ENCODE measurements around the gene GRID1. TPM values are rescaled to one million over a fixed set of nuclear protein-coding genes. Genes with fewer than 3 reads are reported as not detected.
"Not testable (repeated sequence)": the region's sequence is repeated elsewhere in the genome, so short reads cannot be mapped to it uniquely, and the experiment has no call there.

Gene GRID1
- total RNA-seq, 1 experiment from 2014 or later = not detected

DNA sequence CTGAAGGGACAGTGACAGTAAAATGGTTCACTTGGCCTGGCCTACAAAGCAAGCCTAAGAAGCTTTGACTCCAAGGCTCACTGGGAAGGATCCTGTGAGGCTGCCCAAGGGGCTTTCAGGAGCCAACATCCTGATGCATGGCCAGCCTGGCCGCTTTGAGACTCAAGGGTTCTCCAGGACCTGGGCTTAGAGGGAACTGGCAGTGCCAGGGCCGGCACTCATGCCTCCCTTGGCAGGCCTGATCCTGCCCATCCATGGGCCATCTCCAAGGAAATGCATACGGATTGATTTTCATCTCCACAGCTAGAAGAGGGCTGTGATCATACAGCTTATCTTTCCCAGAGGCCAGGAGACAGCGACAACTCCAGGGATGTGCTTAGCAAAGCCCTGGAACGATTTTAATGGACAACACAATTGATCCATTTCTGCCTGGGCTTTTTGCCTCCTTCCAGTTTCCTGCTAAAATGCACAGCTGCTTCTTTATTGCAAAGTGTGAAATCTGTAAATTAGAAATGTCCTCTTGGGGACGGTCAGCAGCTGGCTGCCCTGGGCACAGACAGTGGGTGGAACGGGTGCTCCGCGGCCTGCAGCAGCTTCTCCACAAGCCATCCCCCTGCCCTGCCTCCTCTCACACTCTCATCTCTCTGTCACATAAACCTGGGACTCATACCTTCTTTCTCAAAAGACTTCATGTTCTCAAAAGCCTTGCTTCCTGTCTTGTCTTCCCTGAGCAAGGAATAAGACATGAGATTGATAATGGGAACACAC lies 288.5 kb downstream of the GRID1 start:
- TF ChIP-seq, protein P1, sequence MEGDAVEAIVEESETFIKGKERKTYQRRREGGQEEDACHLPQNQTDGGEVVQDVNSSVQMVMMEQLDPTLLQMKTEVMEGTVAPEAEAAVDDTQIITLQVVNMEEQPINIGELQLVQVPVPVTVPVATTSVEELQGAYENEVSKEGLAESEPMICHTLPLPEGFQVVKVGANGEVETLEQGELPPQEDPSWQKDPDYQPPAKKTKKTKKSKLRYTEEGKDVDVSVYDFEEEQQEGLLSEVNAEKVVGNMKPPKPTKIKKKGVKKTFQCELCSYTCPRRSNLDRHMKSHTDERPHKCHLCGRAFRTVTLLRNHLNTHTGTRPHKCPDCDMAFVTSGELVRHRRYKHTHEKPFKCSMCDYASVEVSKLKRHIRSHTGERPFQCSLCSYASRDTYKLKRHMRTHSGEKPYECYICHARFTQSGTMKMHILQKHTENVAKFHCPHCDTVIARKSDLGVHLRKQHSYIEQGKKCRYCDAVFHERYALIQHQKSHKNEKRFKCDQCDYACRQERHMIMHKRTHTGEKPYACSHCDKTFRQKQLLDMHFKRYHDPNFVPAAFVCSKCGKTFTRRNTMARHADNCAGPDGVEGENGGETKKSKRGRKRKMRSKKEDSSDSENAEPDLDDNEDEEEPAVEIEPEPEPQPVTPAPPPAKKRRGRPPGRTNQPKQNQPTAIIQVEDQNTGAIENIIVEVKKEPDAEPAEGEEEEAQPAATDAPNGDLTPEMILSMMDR (IDR thresholded peaks at IDR 0.05; ENCODE audit: unreplicated experiment) = no peak
- DNase-seq = no peak
- Mint-ChIP-seq H3K4me3 (ENCODE audit: low read depth, unreplicated experiment) (no peak overlapping the region), H3K36me3 (ENCODE audit: insufficient read depth, unreplicated experiment) (no peaks in the 10 kb centered on the region), H3K4me1 (ENCODE audit: low read depth, unreplicated experiment) (no peaks in the 10 kb centered on the region), H3K9me3 (ENCODE audit: low read depth, unreplicated experiment) (no peaks in the 10 kb centered on the region), H3K27ac (ENCODE audit: unreplicated experiment) (no peak overlapping the region), H3K27me3 (ENCODE audit: unreplicated experiment) (peaks cover 36% of the 10 kb centered on the region)
- intact Hi-C loops (cut with micrococcal nuclease; ENCODE audit: unreplicated experiment) = no loop called here
- BruUV-seq (replicated peaks) = no TSS peak
- CTCF ChIA-PET = no interaction called here

DNA sequence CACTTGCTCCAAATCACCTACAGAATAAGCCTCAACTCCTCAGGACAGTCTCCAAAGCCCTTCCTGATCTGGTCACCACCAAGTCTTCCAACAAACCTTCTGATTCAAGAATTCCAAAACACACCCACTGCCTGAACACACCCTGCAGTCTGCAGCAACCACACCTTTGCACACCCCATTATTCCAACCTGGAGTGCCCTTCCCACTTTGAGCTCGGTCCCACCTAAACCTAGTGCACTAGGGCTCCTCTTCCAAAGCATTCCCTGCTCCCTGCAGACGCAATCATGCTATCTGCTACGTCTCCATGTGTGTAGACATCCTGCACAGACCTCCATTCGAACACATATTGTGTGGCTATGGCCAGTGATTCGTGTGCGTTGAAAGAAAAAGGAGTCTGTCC lies 289.3 kb downstream of the GRID1 start:
- BruUV-seq (replicated peaks) = no TSS peak
- H3K36me3 Mint-ChIP-seq (ENCODE audit: insufficient read depth, unreplicated experiment) = no peaks in the 10 kb centered on the region
- H3K4me3 Mint-ChIP-seq (ENCODE audit: low read depth, unreplicated experiment) = no peak overlapping the region
- H3K9me3 Mint-ChIP-seq (ENCODE audit: low read depth, unreplicated experiment) = no peaks in the 10 kb centered on the region
- TF ChIP-seq, protein P1 (IDR thresholded peaks at IDR 0.05; ENCODE audit: unreplicated experiment) = no peak
- H3K4me1 Mint-ChIP-seq (ENCODE audit: low read depth, unreplicated experiment) = no peaks in the 10 kb centered on the region
- no peak for DNase-seq
- CTCF ChIA-PET = no interaction called here
- peaks cover 31% of the 10 kb centered on the region for H3K27me3 Mint-ChIP-seq (ENCODE audit: unreplicated experiment)
- no peak overlapping the region for H3K27ac Mint-ChIP-seq (ENCODE audit: unreplicated experiment)
- intact Hi-C loops (cut with micrococcal nuclease; ENCODE audit: unreplicated experiment) = no loop called here

DNA sequence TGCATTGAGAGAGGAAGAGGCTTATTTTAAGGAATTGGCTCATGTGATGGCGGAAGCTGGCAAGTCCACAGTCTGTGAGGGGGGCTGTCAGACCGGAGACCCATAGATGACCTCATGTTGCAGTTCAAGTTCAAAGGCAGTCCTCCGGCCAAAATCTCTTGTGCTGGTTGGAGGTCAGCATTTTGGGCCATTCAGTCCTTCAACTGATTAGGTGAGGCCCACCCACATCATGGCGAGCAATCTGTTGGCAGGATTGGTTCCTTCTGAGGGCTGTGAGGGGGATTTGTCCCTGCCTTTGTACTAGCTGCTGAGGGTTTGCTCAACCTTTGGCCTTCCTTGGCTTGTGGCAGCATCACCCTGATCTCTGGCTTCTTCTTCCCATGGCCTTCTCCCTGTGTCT lies 290.1 kb downstream of the GRID1 start:
- BruUV-seq (replicated peaks); DNase-seq; H3K36me3 Mint-ChIP-seq (ENCODE audit: insufficient read depth, unreplicated experiment); H3K27ac Mint-ChIP-seq (ENCODE audit: unreplicated experiment); H3K4me1 Mint-ChIP-seq (ENCODE audit: low read depth, unreplicated experiment); H3K9me3 Mint-ChIP-seq (ENCODE audit: low read depth, unreplicated experiment); intact Hi-C loops (cut with micrococcal nuclease; ENCODE audit: unreplicated experiment); H3K4me3 Mint-ChIP-seq (ENCODE audit: low read depth, unreplicated experiment); CTCF ChIA-PET: not testable (repeated sequence)
- peaks cover 31% of the 10 kb centered on the region for H3K27me3 Mint-ChIP-seq (ENCODE audit: unreplicated experiment)

DNA sequence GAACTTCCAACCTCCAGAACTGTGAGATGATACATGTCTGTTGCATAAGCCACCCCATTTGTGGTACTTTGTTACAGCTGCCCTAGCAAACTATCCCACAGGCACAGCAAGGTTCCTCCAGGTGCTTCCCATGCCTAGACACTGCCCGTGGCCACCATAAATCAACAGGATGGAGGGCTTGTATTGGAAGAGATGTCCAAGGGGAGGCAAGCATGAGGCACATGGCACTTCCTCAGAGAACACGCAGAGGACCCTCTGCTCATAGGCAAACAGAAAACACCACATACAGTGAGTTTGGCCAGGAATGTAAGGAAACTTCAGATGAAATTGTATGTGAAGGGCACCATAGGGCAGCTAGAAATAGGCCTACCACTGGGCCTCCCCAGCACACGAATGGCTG lies 291.1 kb downstream of the GRID1 start:
- DNase-seq = no peak
- Mint-ChIP-seq H3K4me3 (ENCODE audit: low read depth, unreplicated experiment) (no peak overlapping the region), H3K9me3 (ENCODE audit: low read depth, unreplicated experiment) (no peaks in the 10 kb centered on the region), H3K27ac (ENCODE audit: unreplicated experiment) (no peak overlapping the region), H3K27me3 (ENCODE audit: unreplicated experiment) (peaks cover 31% of the 10 kb centered on the region), H3K36me3 (ENCODE audit: insufficient read depth, unreplicated experiment) (no peaks in the 10 kb centered on the region), H3K4me1 (ENCODE audit: low read depth, unreplicated experiment) (no peaks in the 10 kb centered on the region)
- TF ChIP-seq, protein P1 (IDR thresholded peaks at IDR 0.05; ENCODE audit: unreplicated experiment) = no peak
- no TSS peak for BruUV-seq (replicated peaks)
- CTCF ChIA-PET = no interaction called here
- intact Hi-C loops (cut with micrococcal nuclease; ENCODE audit: unreplicated experiment) = no loop called here

DNA sequence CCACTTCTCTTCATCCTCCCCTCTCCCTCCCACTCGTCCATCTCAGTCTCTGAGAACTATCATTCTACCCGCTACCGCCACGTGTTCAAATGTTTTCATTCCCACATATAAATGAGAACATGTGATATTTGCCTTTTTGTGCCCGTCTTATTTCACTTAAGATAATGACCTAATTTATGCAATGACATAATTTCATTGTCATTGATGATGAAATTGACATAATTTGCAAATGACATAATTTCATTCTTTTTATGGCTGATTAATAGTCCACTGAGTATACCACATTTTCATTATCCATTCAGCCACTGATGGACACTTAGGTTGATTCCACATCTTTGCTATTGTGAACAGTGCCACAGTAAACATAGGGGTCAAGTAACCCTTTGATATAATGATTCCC lies 292.3 kb downstream of the GRID1 start:
- peaks cover 32% of the 10 kb centered on the region for H3K27me3 Mint-ChIP-seq (ENCODE audit: unreplicated experiment)
- BruUV-seq (replicated peaks) = no TSS peak
- no peak overlapping the region for H3K4me3 Mint-ChIP-seq (ENCODE audit: low read depth, unreplicated experiment)
- CTCF ChIA-PET = no interaction called here
- no peak overlapping the region for H3K27ac Mint-ChIP-seq (ENCODE audit: unreplicated experiment)
- TF ChIP-seq, protein P1 (IDR thresholded peaks at IDR 0.05; ENCODE audit: unreplicated experiment) = no peak
- DNase-seq = no peak
- H3K9me3 Mint-ChIP-seq (ENCODE audit: low read depth, unreplicated experiment) = no peaks in the 10 kb centered on the region
- intact Hi-C loops (cut with micrococcal nuclease; ENCODE audit: unreplicated experiment) = no loop called here
- no peaks in the 10 kb centered on the region for H3K36me3 Mint-ChIP-seq (ENCODE audit: insufficient read depth, unreplicated experiment)
- H3K4me1 Mint-ChIP-seq (ENCODE audit: low read depth, unreplicated experiment) = no peaks in the 10 kb centered on the region
